NCI-H1105 treated with DMSO at 0.1 percent for 48 hours (cell line): Measurements from ENCODE around the gene GALNT13.

Experiments
- DNase-seq: peaks from one replicate; lab custom pipeline; 2025; lab: John Stamatoyannopoulos, UW

The GALNT13 gene

GRCh38 chr2:154130821-154131220, 259.1 kb downstream of the GALNT13 start:
- no peak for DNase-seq

GRCh38 chr2:154132827-154133226, 261.1 kb downstream of the GALNT13 start:
- DNase-seq: no peak

- no peak for DNase-seq
Measured at GRCh38 chr2:154133823-154134222, 262.1 kb downstream of the GALNT13 start.

- no peak for DNase-seq
Measured at GRCh38 chr2:154140249-154141025, 268.7 kb downstream of the GALNT13 start.

- no peak for DNase-seq
Measured at GRCh38 chr2:154142480-154142879, 270.8 kb downstream of the GALNT13 start.

GRCh38 chr2:154143105-154143504, 271.4 kb downstream of the GALNT13 start:
- DNase-seq: no peak

GRCh38 chr2:154158101-154158500, 286.4 kb downstream of the GALNT13 start:
- DNase-seq: no peak

- no peak for DNase-seq
Measured at GRCh38 chr2:154161286-154161685, 289.6 kb downstream of the GALNT13 start.

- no peak for DNase-seq
Measured at GRCh38 chr2:154170400-154170799, 298.7 kb downstream of the GALNT13 start.

GRCh38 chr2:154173164-154173563, 301.4 kb downstream of the GALNT13 start:
- DNase-seq: no peak

GRCh38 chr2:154173919-154174318, 302.2 kb downstream of the GALNT13 start:
- no peak for DNase-seq

- no peak for DNase-seq
Measured at GRCh38 chr2:154182008-154182407, 310.3 kb downstream of the GALNT13 start.

GRCh38 chr2:154187948-154188347, 316.2 kb downstream of the GALNT13 start:
- no peak for DNase-seq

GRCh38 chr2:154189953-154190352, 318.2 kb downstream of the GALNT13 start:
- peak; percentile 87 for DNase-seq

- DNase-seq: no peak
Measured at GRCh38 chr2:154193246-154193645, 321.5 kb downstream of the GALNT13 start.

- no peak for DNase-seq
Measured at GRCh38 chr2:154194909-154195643, 323.4 kb downstream of the GALNT13 start.

- DNase-seq: peak; percentile 9
Measured at GRCh38 chr2:154195644-154196195, 324.0 kb downstream of the GALNT13 start.

- DNase-seq: no peak
Measured at GRCh38 chr2:154198866-154199265, 327.1 kb downstream of the GALNT13 start.

GRCh38 chr2:154203206-154203605, 331.5 kb downstream of the GALNT13 start:
- DNase-seq: no peak

- no peak for DNase-seq
Measured at GRCh38 chr2:154203902-154204301, 332.2 kb downstream of the GALNT13 start.

- peak; percentile 62 for DNase-seq
Measured at GRCh38 chr2:154207288-154208047, 335.7 kb downstream of the GALNT13 start.

GRCh38 chr2:154223726-154224125, 352.0 kb downstream of the GALNT13 start:
- DNase-seq: no peak
